HepG2 (cell line): ENCODE results near the gene IDH3A. TPM values are rescaled to one million over a fixed set of nuclear protein-coding genes. Genes with fewer than 3 reads are reported as not detected.

Experiments used
- ATAC-seq: fragments of 200-7000 bp; cut with Tn5 transposase; 3 replicates; pipeline ENCODE4 v1.9.1; 2020; ENCODE audit warnings: mild to moderate bottlenecking, moderate library complexity
- BruUV-seq: library from RNA; stranded (reverse); fragments of 400-500 nt; replicated peaks from 2 replicates; lab custom pipeline; 2021; lab: Mats Ljungman, UMichigan
- CTCF ChIA-PET: fragments of 300-600 bp; formaldehyde crosslinking; extraction: SDS; loops from one replicate; lab custom pipeline; 2021; ENCODE audit warnings: low total read pairs, inconsistent platforms, low intra/inter-chr PET ratio; lab: Yijun Ruan, JAX
- POLR2A ChIA-PET: fragments of 350-600 bp; sonication (Branson Sonifier 250); formaldehyde crosslinking; loops from one replicate; lab custom pipeline; 2020; ENCODE audit warnings: antibody characterized with exemption, inconsistent platforms; lab: Yijun Ruan, JAX
- DNase-seq: peaks from one replicate; pipeline ENCODE4 v3.0.0-alpha.2; 2015; ENCODE audit warnings: low spot score
- FAIRE-seq: peaks from 3 replicates; lab custom pipeline; 2011; peaks lifted over from hg19 to GRCh38; lab: Jason Lieb, UNC
- H2AFZ ChIP-seq: one replicate; pipeline ENCODE4 v1.6.1; 2011; ENCODE audit warnings: low read length, inconsistent platforms
- H3K27ac ChIP-seq: fragments of 300-600 bp; 3 replicates; pipeline ENCODE4 v1.8.0; 2011; ENCODE audit warnings: mixed run types, mild to moderate bottlenecking, mixed read lengths, low read length, inconsistent platforms; ENCODE audit not compliant: insufficient read depth; ENCODE audit errors: extremely low read length
- H3K27me3 ChIP-seq, 2 experiments: fragments of 200-600 bp in 1 of 2; 2 replicates in 1 of 2; 3 replicates in 1 of 2; pipeline versions ENCODE4 v1.6.0 to v1.8.0; 2011; ENCODE audit warnings: low read length in 2 of 2, mild to moderate bottlenecking in 2 of 2, moderate library complexity in 2 of 2, inconsistent platforms in 1 of 2; ENCODE audit not compliant: insufficient read depth in 2 of 2, control insufficient read depth in 1 of 2
- H3K36me3 ChIP-seq, 2 experiments: fragments of 200-600 bp in 1 of 2; replicated peaks in 1 of 2; 2 replicates in 1 of 2; 3 replicates in 1 of 2; pipeline versions ENCODE4 v1.5.1 to v1.8.0; 2011; ENCODE audit warnings: low read length in 2 of 2, inconsistent platforms in 1 of 2; ENCODE audit not compliant: insufficient read depth in 2 of 2, control insufficient read depth in 1 of 2
- H3K4me1 ChIP-seq: 2 replicates; pipeline ENCODE4 v1.5.1; 2012; ENCODE audit warnings: low read length, inconsistent platforms; ENCODE audit not compliant: insufficient read depth
- H3K4me2 ChIP-seq: 2 replicates; pipeline ENCODE4 v1.6.0; 2011; ENCODE audit warnings: low read depth, low read length, inconsistent platforms
- H3K4me3 ChIP-seq, 3 experiments: fragments of 200-600 bp in 1 of 3; sonication (generic), shearing (Covaris generic) in 1 of 3; replicated peaks in 1 of 3; 2 replicates each; pipeline ENCODE4 v1.5.1; 2011 to 2016; ENCODE audit warnings: low read length in 3 of 3, inconsistent platforms in 2 of 3, low read depth in 2 of 3, mild to moderate bottlenecking in 2 of 3, control low read depth in 1 of 3, mixed read lengths in 1 of 3; ENCODE audit not compliant: insufficient read depth in 1 of 3
- H3K79me2 ChIP-seq: one replicate; pipeline ENCODE4 v1.6.1; 2011; ENCODE audit warnings: low read length, inconsistent platforms; ENCODE audit not compliant: insufficient read depth
- H3K9ac ChIP-seq: 2 replicates; pipeline ENCODE4 v1.6.0; 2011; ENCODE audit warnings: mild to moderate bottlenecking, low read depth, low read length, inconsistent platforms; ENCODE audit not compliant: insufficient read depth
- H3K9me3 ChIP-seq: 2 replicates; pipeline ENCODE4 v1.5.1; 2012; ENCODE audit warnings: mild to moderate bottlenecking, low read length
- H4K20me1 ChIP-seq: 2 replicates; pipeline ENCODE4 v1.6.0; 2011; ENCODE audit warnings: inconsistent platforms, mild to moderate bottlenecking, low read length, moderate library complexity; ENCODE audit not compliant: insufficient read depth
- CEBPB ChIP-seq: IDR thresholded peaks from 2 replicates; pipeline ENCODE4 v1.6.1; 2011; ENCODE audit warnings: low read depth, low read length, improper control_type of control experiment, borderline replicate concordance
- MIER2 ChIP-seq: IDR thresholded peaks from 2 replicates; pipeline ENCODE4 v1.6.1; 2016; ENCODE audit warnings: missing biosample characterization, missing genetic modification reagents
- TEAD2 ChIP-seq: sonication (generic); formaldehyde crosslinking; IDR thresholded peaks from 2 replicates; pipeline ENCODE4 v1.9.0; 2021; ENCODE audit warnings: missing genetic modification reagents
- ZBTB1 ChIP-seq: sonication (generic); formaldehyde crosslinking; IDR thresholded peaks from 2 replicates; pipeline ENCODE4 v1.4.0; 2020; ENCODE audit warnings: missing genetic modification reagents, borderline replicate concordance
- ZFYVE20 ChIP-seq: sonication (generic); formaldehyde crosslinking; IDR thresholded peaks from 2 replicates; pipeline ENCODE4 v1.8.0; 2023; ENCODE audit warnings: low read depth, mild to moderate bottlenecking, moderate library complexity, missing genetic modification reagents, borderline replicate concordance
- WGBS: methylation state at CpG from one replicate; pipeline ENCODE4 v1.1.6; 2017; ENCODE audit warnings: low lambda C conversion rate; 5-methylcytosine and 5-hydroxymethylcytosine counted together
- in situ Hi-C: cut with HindIII; loops from 2 replicates; pipeline ENCODE4 v1.10.0; 2017; ENCODE audit warnings: low pct_unique_long_range_greater_than_20kb; ENCODE audit not compliant: extremely low pct_ligation_motif_present
- intact Hi-C: fragments of 100-400 bp; cut with micrococcal nuclease; formaldehyde crosslinking; loops from one replicate; pipeline ENCODE4 v1.10.0; 2022; ENCODE audit not compliant: unreplicated experiment
- polyA plus RNA-seq, 8 experiments: library from polyadenylated mRNA; depleted of rRNA in 3 of 8; stranded (reverse) in 7 of 8; unstranded in 1 of 8; fragments of >200 nt; fragmentation: Illumina TruSeq in 4 of 8; extraction: Trizol in 4 of 8; gene quantifications; 2 replicates each; pipeline versions ENCODE4 v1.2.1 to v1.2.3, GENCODE V29; 2011 to 2016; ENCODE audit warnings: low read depth in 4 of 8, missing spikeins in 1 of 8, mixed read lengths in 1 of 8; ENCODE audit not compliant: insufficient read depth in 1 of 8
- total RNA-seq, 5 experiments: library from RNA; depleted of rRNA; stranded (reverse); fragments of >200 nt; fragmentation: Illumina TruSeq; extraction: Trizol; gene quantifications; 2 replicates each; pipeline ENCODE4 v1.2.3, GENCODE V29; 2016; ENCODE audit warnings: low read depth in 1 of 5
- TF ChIP-seq, protein P1 (sequence below): sonication (generic); formaldehyde crosslinking; IDR thresholded peaks from 2 replicates; pipeline ENCODE4 v1.5.0; 2020; ENCODE audit warnings: mild to moderate bottlenecking, missing genetic modification reagents, borderline replicate concordance

Gene IDH3A
- total and polyA plus RNA-seq, 2 of the 13 experiments (the other 11 are each of a cell fraction or from before 2014, with no cell fraction given): 40.7 to 50.7 TPM

DNA sequence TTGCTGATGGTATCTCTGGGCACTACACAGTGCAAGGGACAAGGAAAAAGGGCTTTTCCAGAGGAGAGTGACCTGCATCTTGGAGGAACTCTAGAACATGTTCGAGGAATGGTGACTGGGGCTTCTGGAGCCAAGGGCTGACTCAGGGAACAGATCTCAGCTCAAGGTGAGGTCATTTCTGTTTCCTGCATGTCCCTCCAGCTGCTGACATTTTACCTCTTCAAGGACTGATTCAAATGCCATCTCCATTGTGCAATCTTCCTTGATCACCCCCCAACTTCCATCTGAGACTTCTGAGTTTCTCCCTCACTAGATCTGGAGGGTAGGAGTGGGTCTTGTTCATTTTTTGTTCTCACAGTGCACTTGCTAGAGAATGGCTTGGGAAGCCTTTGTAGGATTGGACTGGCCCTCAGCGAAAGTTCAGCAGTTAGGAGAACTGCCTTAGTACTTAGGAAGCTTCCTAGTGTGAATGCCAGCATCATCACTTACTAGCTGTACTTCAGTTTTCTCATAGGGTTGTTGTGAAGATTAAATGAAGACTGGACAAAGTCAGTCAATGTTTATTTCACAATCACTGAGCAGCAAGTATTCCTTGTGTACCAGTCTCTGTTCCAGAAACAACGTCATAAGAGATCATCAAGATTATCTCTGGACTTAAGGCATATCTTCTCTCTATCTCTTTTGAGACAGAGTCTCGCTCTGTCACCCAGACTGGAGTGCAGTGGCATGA lies 2.6 kb upstream of the IDH3A start:
- ChIA-PET POLR2A (no interaction called here), CTCF (no interaction called here)
- no peak for ATAC-seq
- intact Hi-C loops: no loop called here
- no peaks in the 10 kb centered on the region for H3K27me3 ChIP-seq
- no peak overlapping the region for H2AFZ ChIP-seq
- no peak for TF ChIP-seq ZFYVE20 (CRISPR knock-in tag)
- TF ChIP-seq CEBPB: peak; percentile 86
- no peak for TF ChIP-seq TEAD2 (CRISPR knock-in tag)
- no peak for TF ChIP-seq ZBTB1 (CRISPR knock-in tag)
- TF ChIP-seq MIER2 (CRISPR knock-in tag): no peak
- TF ChIP-seq, protein P1, sequence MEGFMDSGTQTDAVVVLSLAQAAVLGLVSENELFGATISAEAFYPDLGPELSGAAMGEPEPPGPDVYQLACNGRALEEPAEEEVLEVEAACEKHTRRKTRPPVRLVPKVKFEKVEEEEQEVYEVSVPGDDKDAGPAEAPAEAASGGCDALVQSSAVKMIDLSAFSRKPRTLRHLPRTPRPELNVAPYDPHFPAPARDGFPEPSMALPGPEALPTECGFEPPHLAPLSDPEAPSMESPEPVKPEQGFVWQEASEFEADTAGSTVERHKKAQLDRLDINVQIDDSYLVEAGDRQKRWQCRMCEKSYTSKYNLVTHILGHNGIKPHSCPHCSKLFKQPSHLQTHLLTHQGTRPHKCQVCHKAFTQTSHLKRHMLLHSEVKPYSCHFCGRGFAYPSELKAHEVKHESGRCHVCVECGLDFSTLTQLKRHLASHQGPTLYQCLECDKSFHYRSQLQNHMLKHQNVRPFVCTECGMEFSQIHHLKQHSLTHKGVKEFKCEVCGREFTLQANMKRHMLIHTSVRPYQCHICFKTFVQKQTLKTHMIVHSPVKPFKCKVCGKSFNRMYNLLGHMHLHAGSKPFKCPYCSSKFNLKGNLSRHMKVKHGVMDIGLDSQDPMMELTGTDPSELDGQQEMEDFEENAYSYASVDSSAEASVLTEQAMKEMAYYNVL (CRISPR knock-in tag): no peak
- H4K20me1 ChIP-seq: peaks cover 3% of the 10 kb centered on the region; the same call in 1 of the 2 replicates
- no peaks in the 10 kb centered on the region for H3K9me3 ChIP-seq
- no peak for DNase-seq
- H3K79me2 ChIP-seq: peaks cover 9% of the 10 kb centered on the region
- BruUV-seq: no TSS peak
- no peak overlapping the region for H3K4me3 ChIP-seq
- H3K4me1 ChIP-seq: peaks cover 37% of the 10 kb centered on the region
- no peak for FAIRE-seq
- H3K4me2 ChIP-seq: no peak overlapping the region
- in situ Hi-C loops: no loop called here
- no peak overlapping the region for H3K9ac ChIP-seq
- H3K36me3 ChIP-seq: no peaks in the 10 kb centered on the region
- 86% methylated on average over 4 of the region's 4 CpGs for WGBS
- no peak overlapping the region for H3K27ac ChIP-seq
